ENCODE measurements around the gene ENOX1. TPM values are rescaled to one million over a fixed set of nuclear protein-coding genes. Genes with fewer than 3 reads are reported as not detected.

ENOX1 gene
- total RNA-seq, 1 experiment from 2014 or later: 1.5 TPM

DNA sequence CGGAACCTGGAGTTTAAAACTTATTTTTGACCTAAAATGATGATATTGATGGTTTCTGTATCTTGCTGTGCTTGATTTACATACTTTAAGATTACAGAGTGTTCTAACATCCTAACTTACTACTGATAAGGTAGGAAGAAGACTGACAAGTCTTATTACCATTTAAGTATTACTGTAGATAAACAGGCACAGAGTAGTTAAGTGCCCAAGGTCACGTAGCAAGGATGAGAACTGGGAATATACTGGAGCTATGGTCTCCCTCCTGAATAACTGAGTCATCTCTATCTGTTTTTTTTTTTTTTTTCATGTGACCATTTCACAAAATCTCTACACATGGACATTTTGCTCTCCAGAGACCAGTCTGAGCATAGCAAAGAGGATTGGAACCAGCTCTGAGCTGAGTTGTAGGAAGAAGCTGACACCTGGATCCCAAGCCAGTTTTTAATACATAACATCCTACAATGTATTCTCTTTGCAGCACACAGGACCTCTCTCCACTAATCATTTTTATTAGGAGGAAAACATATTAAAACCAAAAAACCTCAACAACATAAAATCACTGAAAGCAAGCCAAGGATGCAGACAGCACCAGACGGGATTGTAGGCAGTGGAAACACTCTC, 589.9 kb downstream of the ENOX1 start:
- BruUV-seq (replicated peaks): no TSS peak
- intact Hi-C loops (cut with micrococcal nuclease; ENCODE audit: unreplicated experiment): no loop called here
- no peak overlapping the region for H3K27ac Mint-ChIP-seq (ENCODE audit: unreplicated experiment)

GRCh38 chr13:43196086-43196621, 590.6 kb downstream of the ENOX1 start:
- no peak for DNase-seq
- no peak overlapping the region for H3K27ac Mint-ChIP-seq (ENCODE audit: unreplicated experiment)
- BruUV-seq (replicated peaks): no TSS peak
- CTCF ChIA-PET: interaction anchor here (0.6 kb wide), 1 partner anchor 361 kb away, joined by 3 read pairs; no protein-coding TSS in a partner anchor
- H3K27me3 Mint-ChIP-seq (ENCODE audit: unreplicated experiment): peaks cover 28% of the 10 kb centered on the region
- no peaks in the 10 kb centered on the region for H3K36me3 Mint-ChIP-seq (ENCODE audit: insufficient read depth, unreplicated experiment)
- H3K9me3 Mint-ChIP-seq (ENCODE audit: low read depth, unreplicated experiment): no peaks in the 10 kb centered on the region
- no peak overlapping the region for H3K4me3 Mint-ChIP-seq (ENCODE audit: low read depth, unreplicated experiment)
- no peaks in the 10 kb centered on the region for H3K4me1 Mint-ChIP-seq (ENCODE audit: low read depth, unreplicated experiment)
- no peak for TF ChIP-seq CTCF (IDR thresholded peaks at IDR 0.05; ENCODE audit: unreplicated experiment)
- intact Hi-C loops (cut with micrococcal nuclease; ENCODE audit: unreplicated experiment): no loop called here

More for the DNA sequence above, 589.9 kb downstream of the ENOX1 start:
- Mint-ChIP-seq H3K9me3 (ENCODE audit: low read depth, unreplicated experiment) (no peaks in the 10 kb centered on the region), H3K4me3 (ENCODE audit: low read depth, unreplicated experiment) (no peak overlapping the region), H3K27me3 (ENCODE audit: unreplicated experiment) (peaks cover 28% of the 10 kb centered on the region), H3K4me1 (ENCODE audit: low read depth, unreplicated experiment) (no peaks in the 10 kb centered on the region), H3K36me3 (ENCODE audit: insufficient read depth, unreplicated experiment) (no peaks in the 10 kb centered on the region)
- no peak for DNase-seq
- no peak for TF ChIP-seq CTCF (IDR thresholded peaks at IDR 0.05; ENCODE audit: unreplicated experiment)
- CTCF ChIA-PET: interaction anchor here (0.7 kb wide), 1 partner anchor 64 kb away, joined by 3 read pairs; no protein-coding TSS in a partner anchor

GRCh38 chr13:43195551-43195950, 591.2 kb downstream of the ENOX1 start:
- DNase-seq: no peak
- Mint-ChIP-seq H3K4me1 (ENCODE audit: low read depth, unreplicated experiment) (no peaks in the 10 kb centered on the region), H3K4me3 (ENCODE audit: low read depth, unreplicated experiment) (no peak overlapping the region), H3K36me3 (ENCODE audit: insufficient read depth, unreplicated experiment) (no peaks in the 10 kb centered on the region), H3K27ac (ENCODE audit: unreplicated experiment) (no peak overlapping the region), H3K27me3 (ENCODE audit: unreplicated experiment) (peaks cover 28% of the 10 kb centered on the region), H3K9me3 (ENCODE audit: low read depth, unreplicated experiment) (no peaks in the 10 kb centered on the region)
- TF ChIP-seq CTCF (IDR thresholded peaks at IDR 0.05; ENCODE audit: unreplicated experiment): no peak
- CTCF ChIA-PET: interaction anchor here (0.6 kb wide), 1 partner anchor 361 kb away, joined by 3 read pairs; no protein-coding TSS in a partner anchor
- BruUV-seq (replicated peaks): no TSS peak
- intact Hi-C loops (cut with micrococcal nuclease; ENCODE audit: unreplicated experiment): no loop called here

GRCh38 chr13:43195112-43195511, 591.7 kb downstream of the ENOX1 start:
- BruUV-seq (replicated peaks): no TSS peak
- Mint-ChIP-seq H3K4me3 (ENCODE audit: low read depth, unreplicated experiment) (no peak overlapping the region), H3K27ac (ENCODE audit: unreplicated experiment) (no peak overlapping the region), H3K4me1 (ENCODE audit: low read depth, unreplicated experiment) (no peaks in the 10 kb centered on the region), H3K9me3 (ENCODE audit: low read depth, unreplicated experiment) (no peaks in the 10 kb centered on the region), H3K27me3 (ENCODE audit: unreplicated experiment) (peaks cover 28% of the 10 kb centered on the region), H3K36me3 (ENCODE audit: insufficient read depth, unreplicated experiment) (no peaks in the 10 kb centered on the region)
- CTCF ChIA-PET: no interaction called here
- intact Hi-C loops (cut with micrococcal nuclease; ENCODE audit: unreplicated experiment): no loop called here
- no peak for TF ChIP-seq CTCF (IDR thresholded peaks at IDR 0.05; ENCODE audit: unreplicated experiment)
- no peak for DNase-seq
